ENCODE results near the gene HOXB5.

Gene HOXB5

DNA sequence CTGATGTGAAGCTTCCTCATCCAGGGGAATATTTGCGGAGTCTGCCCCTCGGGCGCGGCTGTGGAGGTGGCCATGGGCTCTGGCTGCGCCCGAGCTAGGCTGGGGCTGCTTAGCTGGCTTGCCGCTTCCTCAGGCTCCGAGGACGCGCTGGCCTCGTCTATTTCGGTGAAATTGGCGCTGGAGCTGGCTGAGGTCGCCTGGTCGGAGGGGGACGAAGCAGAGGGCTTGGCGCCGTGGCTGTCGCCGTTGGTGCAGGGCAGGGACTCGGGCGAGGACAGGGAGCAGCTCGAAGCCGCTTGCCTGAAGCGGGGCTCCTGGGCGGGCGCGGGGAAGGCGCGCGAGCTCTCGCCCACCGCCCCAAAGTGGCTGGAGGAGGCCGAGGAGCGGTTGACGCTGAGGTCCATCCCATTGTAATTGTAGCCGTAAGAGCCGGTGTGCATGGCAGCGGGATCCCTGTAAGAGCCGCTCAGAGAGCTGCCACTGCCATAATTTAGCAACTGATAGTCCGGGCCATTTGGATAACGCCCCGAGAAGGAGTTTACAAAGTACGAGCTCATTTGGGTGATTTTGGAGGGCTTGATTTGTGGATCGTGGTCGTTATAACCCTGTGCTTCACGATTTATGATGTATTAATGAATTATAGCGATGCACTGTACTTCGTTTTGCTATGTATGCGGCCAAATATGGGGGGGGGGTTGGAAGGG, at the start of gene HOXB5:
Gene HOXB5, minus strand, starts transcription at position 654 of the 704 bp plus-strand sequence. Its CDS starts 97 bp downstream, at position 557.
- DNase-seq (ENCODE audit: low read depth, low spot score), result no peak

DNA sequence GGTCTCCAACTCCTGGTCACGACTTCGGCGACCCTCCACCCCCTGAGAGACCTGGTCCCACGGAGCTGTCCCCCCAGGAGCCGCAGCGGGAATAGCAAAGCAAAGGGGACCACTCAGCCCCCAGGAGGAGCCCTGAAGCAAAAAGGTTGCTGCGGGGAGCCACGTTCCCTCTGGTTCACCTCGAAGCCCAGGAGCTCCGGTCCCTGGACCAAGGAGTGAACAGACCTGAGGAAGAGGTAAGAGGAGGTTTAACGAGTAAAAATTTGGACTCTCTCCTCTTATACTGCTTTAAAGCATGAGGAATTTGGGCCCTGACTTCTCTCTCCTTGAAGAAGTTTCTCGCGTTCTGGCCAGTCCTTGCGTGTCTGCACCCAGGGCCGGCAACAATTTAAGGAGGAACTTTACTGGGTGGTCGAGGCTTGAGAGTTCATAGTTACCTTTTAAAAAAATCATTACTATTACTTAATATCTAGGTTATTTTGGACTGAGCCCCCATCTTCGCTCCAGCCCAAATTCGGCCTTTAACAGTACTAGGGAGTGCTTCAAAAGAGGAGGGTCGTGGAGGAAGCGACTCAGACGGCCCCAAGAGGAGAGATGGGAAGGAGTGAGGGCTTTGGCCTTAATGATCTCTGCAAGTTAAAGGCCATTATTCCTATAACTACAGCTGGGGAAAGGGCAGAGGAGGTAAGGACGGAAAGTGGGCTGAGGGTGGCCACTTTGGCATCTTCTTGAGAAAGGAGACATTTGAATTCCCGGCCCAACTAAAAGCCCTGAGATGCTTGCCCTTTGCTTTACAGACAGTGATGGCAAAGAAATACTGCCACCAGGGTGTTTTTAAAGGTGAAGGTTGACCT, 49.5 kb upstream of the HOXB5 start:
- no peak for DNase-seq (ENCODE audit: low read depth, low spot score)

DNA sequence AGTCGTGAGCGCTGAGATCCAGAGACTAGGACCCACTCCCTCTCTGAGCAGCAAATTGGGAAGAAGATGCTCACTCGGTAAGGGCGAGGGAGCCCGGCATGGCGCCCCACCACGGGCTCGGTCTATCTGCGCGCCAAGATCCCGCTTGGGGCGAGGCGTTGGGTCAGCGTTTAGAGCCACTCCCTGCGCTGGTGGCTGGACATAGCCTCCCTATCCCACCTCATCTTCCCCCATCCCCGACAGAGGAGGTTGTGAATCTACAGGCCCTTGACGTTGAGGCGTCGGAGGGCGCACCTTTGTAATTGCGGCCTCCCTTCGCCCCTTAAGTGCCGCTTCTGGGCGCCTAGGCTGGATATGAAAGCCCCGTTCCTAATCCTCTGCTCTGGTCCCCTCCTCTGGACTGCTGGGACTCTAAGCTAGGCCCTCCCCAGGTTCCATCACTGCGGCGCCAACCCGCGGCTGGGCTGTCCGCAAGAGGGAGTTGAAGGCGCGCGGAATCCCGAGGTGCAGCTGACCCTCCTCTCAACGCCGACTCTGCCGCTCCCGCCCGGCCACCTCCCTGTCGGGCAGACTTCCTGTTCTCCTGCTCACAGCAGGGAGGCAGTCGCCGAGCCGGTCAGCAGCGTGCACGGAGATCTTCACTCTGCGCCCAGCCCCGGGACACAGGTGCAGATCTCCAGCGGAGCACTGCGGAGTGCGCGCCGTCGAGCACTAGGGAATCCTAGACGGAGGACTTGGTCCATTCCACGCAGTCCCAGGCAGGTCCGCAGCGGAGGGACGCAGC, 48.7 kb upstream of the HOXB5 start:
- no peak for DNase-seq (ENCODE audit: low read depth, low spot score)

DNA sequence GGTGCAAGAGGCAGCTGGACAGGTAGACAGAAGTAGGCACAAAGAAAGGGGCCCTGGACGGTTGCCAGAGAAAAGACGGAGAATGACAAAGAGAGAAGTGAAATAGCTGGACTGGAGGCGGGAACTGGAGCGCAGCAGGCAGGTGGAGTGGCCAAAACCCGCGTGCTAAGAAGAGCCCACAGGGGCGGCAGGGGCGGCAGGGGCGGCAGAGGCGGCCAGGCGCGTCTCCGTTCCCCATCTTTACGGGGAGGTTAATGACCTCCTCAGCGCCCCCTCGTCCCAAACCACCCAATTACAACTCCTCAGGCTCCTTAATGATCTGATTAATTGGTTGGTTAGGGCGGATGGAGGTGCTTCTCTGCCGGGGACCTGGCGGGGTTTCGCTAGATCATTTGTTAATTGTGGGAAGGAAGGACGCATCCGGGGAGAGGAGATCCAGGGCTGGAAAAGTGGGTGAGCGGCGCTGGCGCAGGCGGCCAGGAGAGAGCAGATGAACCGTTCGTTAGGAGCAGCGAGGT, 48.0 kb upstream of the HOXB5 start:
- no peak for DNase-seq (ENCODE audit: low read depth, low spot score)

DNA sequence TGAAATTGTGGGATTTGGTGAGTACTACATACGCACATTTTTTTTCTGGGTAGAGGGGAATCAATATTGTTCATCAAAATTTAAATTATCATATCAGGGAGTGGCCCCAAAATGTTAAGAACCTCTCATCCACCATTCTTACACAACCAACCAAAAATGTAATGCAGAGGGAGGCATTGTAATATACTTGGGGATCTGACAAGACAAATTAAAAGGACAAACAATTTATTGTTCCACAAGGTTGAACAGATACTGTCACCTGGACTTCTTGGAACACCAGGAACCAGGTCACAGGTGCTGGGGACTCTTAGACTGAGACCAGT, 47.2 kb upstream of the HOXB5 start:
- DNase-seq (ENCODE audit: low read depth, low spot score), result no peak

DNA sequence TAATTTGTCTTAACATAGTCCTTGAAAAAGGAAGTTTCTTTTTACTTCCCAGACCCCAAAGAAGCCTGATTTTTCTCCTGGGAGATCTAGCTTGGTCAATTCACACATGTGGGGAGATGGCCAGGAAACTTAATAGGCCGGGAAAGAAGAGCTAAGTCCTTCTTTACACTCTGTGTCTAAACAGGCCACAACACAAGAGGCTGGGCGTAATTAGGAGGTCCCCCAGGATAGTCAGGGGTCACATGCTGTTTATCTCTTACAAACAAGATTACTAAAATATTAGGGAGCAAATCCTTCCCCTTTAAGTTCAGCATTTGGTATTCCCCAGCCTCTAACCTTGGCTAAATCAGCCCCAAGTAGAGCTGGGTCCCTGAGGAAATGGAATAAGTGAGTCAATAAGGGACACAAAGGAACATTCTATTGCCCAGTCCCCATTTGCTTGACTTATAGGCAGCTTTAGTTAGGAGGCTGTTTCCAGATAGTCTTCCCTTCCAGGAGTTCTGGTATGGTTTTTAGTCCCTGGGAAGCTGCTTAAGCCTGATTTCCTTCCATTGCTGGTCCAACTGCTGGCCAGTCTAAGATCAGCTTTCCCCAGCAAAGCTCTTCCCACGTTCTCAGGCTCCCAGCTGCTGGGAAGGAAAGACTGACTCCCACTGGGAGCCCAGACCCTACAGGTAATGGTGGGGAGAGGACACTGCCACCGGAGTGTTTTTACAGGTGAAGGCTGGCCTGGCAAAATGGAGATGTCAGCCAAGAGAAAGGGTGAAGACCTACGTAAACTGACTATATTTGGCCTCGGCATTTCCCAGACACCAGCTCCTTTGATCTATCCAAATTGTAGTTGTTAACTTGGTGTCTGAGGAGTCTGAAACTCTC, 46.6 kb upstream of the HOXB5 start:
- DNase-seq (ENCODE audit: low read depth, low spot score), result no peak

DNA sequence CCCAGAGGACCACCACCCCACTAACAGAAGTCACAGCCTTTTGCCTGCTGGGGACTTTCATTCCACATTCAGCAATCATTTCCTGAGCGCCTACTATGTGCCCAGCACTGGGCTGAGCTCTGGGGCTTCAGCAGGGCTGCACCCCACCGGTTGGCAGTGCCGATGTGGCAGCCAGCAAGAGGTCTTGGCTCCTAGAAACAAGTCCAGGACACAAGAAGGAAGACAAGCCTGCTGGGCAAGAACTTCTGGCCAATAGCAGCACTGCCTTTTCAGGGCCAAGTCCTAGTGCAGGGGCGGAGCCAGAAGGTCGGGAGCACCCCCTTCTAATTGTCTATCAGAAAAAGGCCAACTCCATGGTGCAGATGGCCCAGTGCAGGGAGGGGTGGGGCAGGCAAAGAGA, 45.6 kb upstream of the HOXB5 start:
- no peak for DNase-seq (ENCODE audit: low read depth, low spot score)

DNA sequence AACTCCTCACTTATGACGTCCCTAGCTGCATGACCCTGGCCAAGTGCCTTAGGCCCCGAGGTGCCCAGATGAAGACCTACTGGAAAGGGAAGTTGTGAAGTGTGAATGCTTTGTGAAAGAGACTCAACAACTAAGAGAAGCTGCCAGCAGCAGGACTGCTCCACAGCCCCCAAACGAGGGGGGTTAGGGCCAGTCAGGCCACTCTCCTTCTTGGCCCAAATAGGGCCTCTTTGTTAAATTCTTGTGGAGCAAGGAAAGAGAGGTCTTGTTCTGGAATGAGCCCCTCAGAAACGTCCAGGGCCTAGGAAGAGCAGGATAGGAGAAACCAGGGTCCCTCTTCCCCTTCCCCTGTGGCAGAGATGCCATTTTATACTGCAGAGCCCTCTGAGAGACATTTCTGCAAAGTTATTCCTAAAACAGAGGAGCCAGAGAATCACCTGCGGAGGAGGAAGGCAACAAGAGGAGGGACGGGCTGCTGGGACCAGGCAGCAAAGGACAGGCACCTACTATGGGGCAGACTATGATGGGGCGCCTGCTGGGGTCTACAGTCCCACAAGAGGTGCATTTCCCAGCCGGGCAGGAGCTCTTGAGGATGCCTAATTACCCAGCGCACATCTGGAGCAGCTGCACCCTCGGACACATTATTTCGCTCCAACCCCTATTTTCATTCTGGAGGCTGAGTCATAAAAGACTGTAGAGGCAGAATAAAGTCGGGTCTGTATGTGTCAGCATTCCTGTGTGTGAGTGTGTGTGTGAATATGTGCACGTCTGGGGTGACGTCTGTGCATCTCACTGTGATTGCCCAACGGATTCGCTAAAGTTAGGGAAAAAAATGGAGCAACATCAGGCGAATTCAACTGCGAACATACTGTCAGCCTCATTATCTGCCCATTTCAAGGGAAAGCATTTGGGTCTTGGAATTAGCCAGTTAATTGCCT, 44.0 kb upstream of the HOXB5 start:
- DNase-seq (ENCODE audit: low read depth, low spot score), result no peak

DNA sequence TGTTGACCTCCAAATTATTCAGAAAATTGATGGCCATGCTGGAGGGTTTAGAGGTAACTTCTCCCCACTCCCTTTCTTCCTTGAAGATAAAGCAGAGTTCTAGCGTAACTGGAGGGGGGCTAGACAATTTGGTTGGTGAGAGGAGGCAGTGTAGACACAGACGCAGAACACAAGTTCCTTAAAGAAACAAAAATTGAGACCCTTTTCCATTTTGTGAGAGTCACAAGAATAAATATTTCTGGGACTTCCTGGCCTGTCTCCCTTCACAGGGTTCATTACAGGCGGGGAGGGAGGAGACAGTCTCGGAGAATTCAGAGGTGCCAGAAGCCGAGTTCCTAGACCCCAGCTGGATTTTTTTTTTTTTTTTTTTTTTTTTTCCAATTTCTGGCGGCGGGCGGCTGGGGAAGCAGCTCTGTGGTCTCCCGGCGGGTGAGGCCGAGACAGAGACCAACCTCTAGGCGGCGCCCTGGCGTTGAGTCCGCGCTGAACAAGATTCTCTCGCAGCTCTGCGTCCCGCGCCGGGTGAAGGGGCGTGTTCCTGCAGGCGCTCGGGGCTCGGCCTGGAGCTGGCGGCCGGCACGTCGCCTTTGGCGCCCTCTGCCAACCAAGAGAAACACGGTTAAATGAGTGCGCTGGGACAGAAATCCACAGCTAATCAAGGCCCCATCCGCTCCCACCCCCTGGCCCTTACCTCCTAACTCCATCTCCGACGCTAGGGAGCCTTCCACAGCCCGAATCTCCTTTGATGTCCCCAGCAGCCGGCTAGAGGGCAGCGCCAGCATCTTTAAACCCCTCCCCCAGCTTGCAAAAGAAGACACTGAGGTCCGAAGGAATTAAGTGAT, 42.8 kb upstream of the HOXB5 start:
- no peak for DNase-seq (ENCODE audit: low read depth, low spot score)

DNA sequence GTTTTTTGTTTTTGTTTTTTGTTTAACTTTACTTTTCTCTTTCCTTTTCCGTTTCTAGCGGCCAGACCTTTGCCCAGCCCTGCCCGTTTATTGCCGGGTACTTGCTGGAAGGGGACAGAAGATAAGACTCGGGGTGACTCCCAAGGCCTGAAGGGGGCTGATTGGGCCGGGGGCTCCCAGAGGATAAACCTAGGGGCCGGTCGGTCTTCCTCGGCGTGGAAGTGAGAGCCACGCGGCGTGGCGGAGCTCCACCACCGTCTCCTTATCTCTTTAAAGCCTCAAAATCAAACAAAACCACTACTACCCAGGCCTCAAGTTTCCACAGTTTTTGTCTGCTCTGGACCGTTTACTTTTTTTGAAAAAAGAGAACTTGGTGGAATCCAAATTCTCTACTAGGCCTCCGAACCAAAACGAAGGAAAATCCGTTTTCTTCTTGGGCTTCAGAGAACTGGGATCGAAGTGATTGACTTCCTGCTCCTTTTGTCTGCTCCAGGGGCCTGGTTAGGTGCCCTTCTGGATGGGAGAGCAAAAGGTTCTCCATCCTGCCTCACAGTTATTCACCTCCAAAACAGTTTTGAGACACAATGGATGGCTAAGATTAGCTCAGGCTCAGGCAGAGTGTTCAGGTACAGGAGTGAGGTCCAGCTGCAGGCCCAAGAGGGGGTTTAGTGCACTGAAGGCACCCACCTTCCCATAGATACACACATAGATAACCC, 41.1 kb upstream of the HOXB5 start:
- DNase-seq (ENCODE audit: low read depth, low spot score), result no peak

DNA sequence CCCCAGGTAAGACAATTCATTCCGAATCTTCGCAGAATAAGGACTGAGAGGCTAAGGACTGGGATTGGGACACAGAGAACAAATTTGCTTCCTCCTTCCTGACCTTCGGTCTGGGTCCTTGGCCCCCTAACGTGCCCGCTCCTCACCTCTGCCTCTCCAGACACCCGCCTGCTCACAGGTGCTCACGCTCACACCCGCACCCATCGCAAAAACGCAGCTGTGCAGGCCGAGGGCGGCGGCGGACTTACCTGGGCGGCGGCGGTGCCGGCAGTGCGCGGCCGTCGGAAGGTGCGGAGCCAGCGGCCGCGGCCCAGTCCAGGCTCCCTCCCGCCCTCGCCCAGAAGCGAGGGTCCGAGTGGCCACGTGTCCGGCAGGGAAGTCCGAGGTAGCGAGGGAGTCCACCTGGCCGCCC, 39.7 kb upstream of the HOXB5 start:
- no peak for DNase-seq (ENCODE audit: low read depth, low spot score)

DNA sequence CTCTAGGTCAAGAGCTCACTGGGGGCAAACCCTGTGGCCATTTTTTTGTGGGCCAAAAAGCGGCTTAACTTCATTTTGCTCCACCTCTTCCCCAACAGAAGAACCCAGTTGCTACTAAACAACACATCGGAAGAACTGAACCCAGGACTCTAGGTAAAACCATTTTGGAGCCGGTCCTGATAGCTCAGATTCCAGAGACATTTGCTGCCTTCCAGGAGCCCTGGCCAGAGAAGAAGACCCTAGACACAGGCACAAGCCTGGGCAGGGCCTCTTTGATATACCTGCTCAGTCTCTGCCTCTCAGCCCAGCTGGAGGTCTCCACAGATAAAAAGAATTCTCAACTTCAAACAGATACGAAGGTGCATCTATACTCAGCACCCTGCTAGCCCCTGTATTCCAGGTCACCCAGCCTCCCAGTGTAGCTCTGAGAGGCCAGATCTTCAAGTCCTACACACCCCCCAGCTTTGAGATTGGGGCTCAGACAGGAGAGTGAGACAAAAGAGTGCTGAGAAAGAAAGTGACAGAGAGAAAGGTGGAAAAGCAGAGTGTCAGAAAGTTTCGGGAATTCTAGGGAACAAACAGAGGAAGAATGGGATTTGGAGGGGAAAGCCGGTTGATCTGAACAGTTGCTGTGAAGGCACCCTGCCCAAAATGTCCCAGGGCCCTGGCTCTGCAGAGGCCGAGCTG, 39.1 kb upstream of the HOXB5 start:
- DNase-seq (ENCODE audit: low read depth, low spot score), result no peak

DNA sequence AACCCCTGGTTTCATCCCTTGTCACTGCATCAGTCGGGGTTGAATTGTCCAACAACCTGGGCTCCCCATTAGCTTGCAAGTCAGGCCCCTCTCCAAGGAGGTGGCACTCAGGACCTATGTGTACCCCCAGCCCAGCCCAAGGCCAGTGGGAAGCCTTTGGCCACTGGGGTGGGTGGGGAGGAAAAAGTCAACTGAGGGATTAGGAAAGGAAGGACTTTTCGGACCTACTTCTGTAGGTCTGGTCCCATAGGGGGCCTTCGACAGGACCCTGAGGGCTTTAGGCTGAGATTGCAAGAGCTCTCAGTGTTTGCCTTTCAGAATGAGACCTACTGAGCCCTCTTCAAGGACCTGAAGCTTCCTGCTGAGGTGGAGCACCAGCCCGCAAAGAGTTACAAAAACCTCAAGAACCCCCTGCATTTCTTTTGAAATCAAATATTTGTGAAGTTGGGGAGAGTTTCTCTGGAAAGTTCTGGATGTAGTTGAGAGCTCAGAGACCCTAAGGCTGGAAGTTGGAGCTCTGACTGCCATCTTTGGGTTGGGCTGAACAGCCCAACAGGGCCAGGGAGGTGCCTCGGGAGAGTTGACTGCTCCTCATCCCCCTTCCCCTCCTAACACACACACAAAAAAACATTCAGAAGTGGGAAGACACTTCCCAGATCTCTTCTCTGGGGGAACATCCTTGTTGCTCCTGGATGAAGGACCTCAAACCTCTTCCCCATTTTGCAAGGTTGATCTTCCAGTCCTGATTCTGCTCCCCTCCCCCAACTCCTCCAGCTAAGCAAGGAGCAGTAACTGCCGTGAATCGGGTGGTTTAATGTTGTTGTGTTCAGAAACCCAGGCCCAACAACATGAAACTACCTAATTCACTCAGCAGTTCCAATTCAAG, 38.4 kb upstream of the HOXB5 start:
- no peak for DNase-seq (ENCODE audit: low read depth, low spot score)

DNA sequence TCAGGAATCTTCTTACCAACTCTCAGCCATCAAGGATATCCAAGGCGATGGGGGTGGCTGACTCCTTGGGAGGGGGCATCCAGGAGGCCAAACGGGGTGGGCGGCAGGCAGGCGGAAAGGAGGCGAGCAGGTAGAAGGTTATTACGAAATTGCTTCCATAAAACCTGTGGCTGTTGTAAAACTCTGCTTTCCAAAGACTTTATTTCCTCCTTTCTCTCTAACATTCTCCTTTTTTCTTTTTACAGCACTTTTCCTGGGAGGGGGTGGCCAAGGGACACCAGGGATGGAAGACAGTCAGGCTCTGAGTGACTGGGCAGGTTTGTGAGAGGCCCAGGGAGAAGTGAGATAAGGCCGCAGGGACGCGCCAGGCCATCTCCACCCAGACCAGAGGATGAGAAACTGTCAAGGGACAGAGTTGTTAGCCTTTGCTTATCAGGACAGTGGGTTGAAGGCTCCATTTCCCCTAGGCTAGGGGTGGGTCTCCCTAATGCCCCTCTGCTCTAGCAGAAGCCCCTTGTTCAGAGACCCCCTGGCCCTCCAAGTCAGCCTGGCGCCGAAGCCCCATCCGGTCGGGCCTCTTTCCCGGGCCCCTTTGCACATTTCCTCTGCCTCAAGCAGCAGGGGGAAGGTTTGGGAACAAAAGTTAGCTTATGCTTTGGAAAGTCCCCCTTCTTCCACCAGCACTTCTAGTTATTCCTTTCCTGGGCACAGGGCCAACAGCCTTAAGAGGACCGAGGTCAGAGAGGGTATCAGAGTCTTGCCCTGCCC, 37.5 kb upstream of the HOXB5 start:
- no peak for DNase-seq (ENCODE audit: low read depth, low spot score)

DNA sequence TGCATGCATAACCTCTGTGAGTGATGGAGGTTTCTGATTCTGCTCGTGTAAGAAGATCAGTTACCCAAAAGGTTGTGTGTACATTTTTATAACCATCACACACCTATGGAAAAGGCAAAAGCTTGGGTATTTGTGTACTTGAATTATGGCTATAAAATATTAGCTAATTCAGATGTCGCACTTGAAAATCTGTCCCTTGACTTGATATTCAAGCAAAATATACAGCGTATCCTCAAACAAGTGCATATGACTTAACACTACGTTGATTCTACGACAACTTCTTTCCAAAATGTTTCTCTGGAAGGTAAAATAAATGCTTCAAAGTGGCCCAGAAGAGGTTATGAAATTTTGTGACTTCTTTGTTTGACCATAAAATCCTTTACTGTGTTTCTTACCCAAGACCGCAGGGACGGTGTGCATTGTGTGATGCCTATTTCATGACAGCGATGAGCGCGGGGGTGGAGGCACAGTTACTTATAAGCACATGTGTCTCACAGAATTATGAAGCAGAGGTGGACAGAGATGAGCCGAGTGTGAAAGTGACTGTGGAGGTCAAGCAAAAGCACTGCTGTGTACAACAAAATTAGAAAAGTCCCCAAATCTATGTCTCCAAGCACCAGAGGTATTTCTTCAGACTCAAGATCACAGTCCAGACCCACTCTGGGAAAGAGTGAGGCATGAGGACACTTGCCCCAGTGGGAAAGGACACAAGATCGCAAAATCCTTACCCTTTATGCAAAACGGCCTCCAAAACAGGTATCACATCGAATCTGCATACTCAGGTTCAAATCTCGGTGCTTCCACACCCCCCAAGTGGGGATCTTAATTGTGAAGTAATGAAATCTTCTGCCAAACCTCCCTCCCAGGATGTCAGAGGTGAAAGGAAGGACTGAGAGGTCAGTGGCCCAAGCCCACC, 36.7 kb upstream of the HOXB5 start:
- no peak for DNase-seq (ENCODE audit: low read depth, low spot score)

Measured in iPS DF 19.7 (cell line).